Measurements from ENCODE around the gene NPDC1. TPM values are rescaled to one million over a fixed set of nuclear protein-coding genes. Genes with fewer than 3 reads are reported as not detected.

Gene NPDC1
- polyA plus RNA-seq, 3 donors, result 12.9 to 38.4 (median 31.5) TPM

DNA sequence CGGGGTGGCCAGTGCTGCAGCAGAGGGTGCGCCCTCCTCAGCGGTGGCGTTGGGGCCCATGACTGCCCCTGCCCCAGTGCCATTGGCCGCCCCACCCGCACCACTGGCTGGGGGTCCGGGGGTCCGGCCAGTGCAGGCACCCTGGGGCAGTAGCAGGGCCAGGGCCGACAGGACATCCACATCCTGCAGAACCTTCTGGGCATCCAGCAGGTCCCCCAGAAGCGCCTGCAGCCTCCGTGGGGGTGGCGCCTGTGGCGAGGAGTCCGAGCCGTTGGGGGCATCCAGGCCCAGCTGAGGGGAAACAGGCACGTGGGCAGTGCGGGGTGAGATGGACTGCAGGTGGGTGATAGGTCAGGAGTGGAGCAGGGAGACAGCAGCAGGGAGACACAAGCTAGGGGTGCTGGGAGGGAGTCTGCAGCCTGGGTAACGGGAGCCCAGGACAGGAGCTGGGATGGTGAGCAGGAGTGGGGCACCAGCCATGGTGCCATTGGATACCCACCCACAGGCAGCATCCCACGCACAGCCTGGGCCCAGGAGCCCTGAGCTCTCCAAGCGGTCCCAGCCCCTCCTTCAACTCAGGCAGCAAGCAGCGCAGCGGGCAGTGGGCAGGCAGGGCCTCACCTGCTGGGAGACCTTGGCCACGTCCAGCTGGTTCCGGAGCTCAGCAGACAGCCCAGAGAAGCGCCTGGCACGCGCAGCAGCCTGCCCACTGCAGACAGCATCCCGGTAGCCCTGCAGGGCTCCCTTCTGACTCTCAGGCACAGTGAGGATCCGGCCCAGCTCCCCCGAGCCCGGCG is 25.0 kb downstream of the NPDC1 start:
- no peak for DNase-seq (ENCODE audit: extremely low read depth in 1 of 11, low read depth in 9 of 11, low spot score in 4 of 11)

DNA sequence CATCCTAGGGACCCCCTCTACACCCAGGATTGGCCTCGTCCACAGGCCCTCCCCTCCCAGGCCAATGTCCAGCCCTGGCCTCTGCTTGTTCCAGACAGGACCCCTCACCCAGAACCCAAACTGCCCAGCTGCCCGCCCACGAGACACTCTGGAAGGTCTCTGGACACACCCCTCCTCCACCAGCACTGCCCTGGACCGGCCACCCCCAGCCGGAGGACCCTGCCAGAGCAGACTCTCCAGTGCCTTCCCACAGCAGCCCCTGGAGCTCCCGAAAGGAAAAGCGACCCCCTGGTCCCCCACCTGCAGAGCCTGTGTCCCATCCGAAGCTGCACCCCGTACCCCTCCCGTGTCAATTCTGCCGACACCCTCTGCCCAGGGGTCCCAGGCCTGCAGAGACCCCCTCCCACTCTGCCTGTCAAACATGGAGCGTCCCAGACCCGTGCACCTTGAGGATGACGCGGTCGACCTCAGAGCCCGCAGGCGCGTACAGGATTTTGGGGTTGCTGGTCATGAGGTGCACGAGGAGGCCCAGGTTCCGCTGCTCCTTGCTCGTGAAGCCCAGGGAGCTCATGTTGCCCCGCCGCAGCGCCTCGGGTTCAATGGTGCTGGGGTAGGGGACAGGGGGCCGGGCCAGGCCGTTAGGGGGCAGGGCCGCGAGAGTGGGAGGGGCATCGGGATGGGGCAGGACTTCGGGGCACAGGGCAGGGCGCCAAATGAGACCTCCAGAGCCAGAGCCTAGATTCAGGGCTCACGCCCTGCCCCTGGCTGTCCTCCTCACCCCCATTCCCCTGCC is 25.9 kb downstream of the NPDC1 start:
- no peak for DNase-seq (ENCODE audit: extremely low read depth in 1 of 11, low read depth in 9 of 11, low spot score in 4 of 11)

DNA sequence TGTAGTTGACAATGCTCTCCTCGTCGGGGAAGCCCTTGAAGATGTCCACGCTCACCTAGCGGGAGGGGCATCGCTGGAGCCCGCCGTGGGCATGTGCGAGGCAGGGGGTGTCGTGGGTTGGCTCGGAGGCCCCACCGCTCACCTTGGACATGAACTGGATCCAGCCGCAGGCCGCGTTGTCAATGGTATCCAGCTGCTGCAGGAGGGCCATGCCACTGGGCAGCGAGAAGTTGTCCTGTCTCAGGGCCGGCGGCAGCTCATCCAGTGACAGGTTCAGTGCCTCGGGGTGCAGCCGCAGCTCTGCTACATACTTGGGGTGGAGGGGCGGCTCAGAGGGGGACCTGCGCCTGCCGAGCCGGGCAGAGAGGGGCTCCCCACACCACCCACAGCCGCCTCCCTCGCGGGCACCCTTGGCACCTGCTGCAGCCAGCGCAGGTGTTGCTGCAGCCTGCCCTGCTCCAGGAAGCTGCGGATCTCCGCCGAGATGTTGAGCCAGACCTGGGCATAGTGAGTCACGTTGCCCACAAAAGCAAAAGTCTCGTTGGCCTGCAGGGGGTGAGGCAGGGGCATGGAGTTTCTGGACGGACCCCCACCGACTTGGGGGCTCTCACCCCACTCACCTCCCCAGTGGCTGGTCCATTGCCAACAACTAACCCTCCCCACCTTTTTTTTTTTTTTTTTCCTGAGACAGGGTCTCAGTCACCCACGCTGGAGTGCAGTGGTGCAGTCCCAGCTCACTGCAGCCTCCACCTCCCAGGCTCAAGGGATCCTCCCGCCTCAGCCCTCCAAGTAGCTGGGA is 27.0 kb downstream of the NPDC1 start:
- DNase-seq (ENCODE audit: extremely low read depth in 1 of 11, low read depth in 9 of 11, low spot score in 4 of 11), result no peak

DNA sequence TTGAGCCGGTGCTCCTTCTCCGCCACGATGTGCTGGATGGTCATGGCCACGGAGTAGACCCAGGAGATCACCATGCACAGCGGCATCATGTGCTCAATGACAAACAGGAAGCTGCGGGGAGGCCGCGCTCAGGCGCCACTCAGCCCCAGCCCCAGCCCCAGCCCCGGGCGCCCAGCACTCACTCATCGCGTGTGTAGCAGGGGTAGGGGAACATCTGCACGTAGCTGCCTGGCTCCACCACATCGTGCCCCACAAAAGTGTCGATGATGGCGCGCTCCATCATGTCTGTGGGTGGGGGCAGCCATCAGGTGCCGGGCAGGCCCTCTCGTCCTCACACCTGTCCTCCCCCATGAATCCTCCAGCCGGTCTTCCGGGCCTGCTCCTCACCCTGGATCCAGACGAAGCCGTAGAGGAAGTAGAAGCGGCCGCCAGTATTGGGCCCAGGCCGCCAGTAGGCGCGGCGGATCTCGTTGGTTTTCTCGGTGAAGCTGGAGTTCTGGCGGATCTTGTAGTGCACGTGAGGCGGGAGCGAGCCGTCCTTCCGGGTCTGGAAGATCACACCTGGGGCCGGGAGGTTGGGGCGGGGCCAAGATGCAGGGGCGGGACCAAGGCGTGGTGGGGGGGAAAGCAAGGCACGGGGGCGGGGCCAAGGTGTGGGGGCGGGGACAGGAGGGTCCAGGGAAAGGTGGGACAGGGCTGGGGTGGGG is 28.0 kb downstream of the NPDC1 start:
- DNase-seq (ENCODE audit: extremely low read depth in 1 of 11, low read depth in 9 of 11, low spot score in 4 of 11), result no peak

DNA sequence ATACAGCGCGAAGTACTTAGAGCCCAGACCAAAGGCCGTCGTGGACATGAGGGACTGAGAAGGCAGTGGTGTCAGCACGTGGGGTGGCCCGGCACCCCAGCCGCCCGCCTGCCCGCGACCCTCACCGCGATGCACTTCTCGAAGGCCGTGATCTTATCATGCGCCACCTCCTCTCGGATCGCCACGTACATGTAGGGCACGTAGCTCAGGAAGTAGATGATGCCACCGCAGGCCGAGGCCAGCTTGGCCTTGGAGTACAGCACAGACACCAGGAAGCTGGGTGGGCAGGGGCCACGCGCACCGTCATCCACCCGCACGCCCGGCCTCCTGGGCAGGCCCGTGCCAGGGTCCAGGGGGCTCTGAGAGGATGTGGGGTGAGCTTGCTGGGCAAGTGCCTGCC is 28.9 kb downstream of the NPDC1 start:
- no peak for DNase-seq (ENCODE audit: extremely low read depth in 1 of 11, low read depth in 9 of 11, low spot score in 4 of 11)

DNA sequence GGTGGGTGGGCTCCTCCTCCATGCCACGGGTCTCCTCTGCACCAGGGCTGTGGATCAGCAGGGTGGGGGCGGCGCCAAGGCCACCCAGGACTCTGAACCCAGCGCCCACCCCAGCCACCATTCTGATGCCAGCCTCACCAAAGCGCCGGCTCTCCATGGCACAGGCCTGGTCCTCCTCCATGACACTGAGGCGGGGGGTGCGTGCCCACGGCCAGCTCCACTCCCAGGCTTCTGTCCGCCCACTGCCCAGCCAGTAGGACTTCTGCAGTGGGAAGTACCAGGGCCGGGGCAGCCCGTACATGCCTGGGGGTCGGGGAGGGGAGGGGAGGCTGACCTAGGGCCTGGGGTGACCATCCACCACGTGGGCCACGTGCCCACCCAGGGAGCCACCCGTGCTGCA is 29.5 kb downstream of the NPDC1 start:
- no peak for DNase-seq (ENCODE audit: extremely low read depth in 1 of 11, low read depth in 9 of 11, low spot score in 4 of 11)

DNA sequence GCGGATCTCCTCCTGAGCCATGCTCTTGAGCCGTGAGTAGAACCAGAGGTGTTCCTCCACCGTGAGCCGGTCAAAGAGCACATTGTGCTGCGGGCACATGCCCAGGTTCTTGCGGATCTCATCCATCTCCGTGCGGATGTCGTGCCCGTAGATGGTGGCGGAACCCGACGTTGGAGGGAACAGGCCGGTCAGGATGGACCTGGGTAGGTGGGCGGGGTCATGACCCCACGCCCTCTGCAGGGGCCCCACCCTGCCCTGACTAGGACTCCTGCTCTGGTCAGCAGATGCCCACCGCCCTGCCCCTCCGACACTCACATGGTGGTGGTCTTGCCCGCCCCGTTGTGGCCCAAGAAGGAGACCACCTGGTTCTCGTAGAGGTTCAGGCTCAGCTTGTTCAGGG is 30.0 kb downstream of the NPDC1 start:
- no peak for DNase-seq (ENCODE audit: extremely low read depth in 1 of 11, low read depth in 9 of 11, low spot score in 4 of 11)

DNA sequence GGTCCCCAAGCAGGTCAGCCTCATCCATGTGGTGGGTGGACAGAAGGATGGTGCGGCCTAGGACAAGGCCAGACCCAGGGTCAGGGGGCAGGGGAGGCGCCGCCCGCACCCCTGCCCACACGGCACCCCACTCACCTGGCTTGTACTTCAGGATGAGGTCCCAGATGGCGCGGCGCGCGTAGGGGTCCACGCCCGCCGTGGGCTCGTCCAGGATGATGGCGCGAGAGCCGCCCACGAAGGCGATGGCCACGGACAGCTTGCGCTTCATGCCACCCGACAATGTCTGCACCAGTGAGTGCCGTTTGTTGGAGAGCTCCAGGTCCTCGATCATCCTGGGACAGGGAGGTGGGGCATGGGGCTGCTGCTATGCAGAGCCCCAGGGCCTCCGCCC is 30.4 kb downstream of the NPDC1 start:
- no peak for DNase-seq (ENCODE audit: extremely low read depth in 1 of 11, low read depth in 9 of 11, low spot score in 4 of 11)

DNA sequence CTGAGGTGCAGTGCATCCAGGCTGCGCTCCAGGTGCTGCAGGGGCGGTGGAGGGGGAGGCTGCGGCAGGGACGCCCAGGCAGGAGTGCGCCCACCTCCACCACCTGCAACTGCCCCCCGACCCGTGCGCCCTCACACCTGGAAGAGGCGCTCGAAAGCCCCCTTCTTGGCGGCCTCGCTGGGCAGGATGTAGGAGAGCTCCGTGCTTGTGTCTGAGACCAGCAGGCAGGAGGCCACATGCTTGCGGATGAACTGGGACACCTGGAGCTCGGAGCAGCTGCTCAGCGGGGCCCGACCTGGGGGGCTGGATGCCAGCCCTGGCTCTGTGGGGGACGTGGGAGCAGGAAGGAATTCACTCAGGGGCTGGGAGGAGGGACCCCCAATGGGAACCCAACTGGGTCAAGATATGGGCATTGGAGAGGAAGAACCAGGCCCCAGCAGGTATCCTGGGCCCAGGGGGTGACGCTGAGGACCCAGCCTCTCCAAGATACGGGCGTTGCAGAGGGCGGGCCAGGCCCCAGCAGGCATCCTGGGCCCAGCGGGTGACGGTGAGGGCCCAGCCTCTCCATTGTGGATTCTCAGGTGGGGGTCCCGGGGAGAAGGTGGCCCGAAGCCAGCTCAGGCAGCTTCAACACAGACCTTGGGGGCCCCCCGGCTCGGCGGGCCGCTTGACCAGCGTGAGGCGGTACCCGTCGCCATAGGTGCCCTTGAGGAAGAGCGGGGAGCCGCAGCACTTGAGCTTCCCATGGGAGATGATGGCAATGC is 31.0 kb downstream of the NPDC1 start:
- DNase-seq (ENCODE audit: extremely low read depth in 1 of 11, low read depth in 9 of 11, low spot score in 4 of 11), result no peak

DNA sequence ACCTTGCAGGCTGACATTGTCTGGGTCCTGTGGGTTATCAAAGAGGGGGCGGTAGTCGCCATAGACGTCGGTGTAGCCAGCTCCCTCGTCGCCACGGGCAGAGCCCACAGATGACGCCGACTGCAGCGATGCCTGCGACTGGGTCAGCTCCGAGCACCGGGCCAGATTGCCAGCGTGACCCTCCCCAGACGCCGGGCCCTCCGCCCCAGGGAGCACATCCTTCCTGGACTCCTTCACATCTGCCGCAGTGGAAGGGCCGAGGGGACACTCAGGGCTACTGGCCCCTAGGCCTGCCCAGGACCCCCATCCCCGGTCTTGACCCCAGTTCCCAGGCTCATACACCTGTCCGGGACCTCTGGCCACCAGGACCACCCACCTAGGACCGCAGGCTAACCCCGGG is 31.8 kb downstream of the NPDC1 start:
- DNase-seq (ENCODE audit: extremely low read depth in 1 of 11, low read depth in 9 of 11, low spot score in 4 of 11), result no peak

DNA sequence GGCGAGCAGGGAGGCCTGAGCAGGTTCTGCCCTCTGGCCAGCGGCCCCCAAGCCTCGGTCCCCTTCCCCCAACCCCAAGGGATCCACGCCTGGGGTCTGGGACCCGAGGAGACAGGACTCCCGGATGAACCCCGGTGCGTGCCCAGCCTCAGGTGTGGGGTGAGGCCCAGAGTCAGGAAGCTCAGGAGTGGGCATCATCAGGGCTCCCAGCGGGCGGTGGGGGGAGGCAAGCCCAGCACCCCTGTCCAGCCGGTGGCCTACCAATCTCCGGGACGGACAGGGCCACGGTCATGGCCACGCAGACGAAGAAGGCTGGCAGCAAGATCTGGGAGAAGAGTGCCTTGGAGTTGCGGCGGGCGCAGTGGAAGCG is 32.4 kb downstream of the NPDC1 start:
- no peak for DNase-seq (ENCODE audit: extremely low read depth in 1 of 11, low read depth in 9 of 11, low spot score in 4 of 11)

DNA sequence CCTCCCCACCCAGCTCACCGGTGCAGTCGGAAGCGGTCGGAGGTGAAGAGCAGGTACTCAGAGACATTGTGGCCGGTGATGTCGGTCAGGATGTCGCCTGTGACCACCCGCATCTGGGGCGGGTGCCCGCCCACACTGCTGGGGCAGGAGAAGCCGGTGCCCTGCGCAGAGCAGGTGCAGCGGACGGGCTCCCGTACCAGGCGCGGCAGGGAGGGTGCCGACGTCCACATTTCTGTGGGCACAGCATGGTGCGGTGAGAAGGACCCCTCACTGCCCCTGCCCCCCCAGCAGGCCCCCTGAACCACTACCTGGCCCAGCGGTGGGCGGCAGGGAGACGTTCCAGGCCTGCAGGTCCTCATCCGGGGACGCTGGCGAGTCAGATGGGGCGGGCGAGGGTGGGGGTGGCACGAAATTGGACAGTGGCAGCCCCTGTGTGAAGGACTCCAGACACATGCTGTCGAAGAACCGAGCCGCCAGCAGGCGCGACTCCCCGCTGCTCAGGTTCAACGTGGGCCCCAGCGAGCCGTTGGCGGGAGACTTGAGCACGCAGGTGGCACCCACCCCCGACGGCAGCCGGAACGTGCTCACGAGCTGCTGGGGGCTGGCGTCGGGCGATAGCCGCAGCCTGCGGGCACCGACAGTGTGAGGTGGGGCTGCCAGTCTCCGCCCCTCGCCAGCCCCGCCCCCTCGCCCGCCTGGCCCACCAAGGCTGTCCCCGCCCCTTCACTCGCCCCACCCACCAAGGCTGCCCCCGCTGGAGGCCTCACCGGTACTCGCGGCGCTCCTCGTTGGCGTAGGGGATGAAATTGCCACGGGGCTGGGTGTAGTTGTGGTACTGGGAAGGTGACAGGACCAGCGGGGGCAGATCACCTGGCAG is 33.0 kb downstream of the NPDC1 start:
- DNase-seq (ENCODE audit: extremely low read depth in 1 of 11, low read depth in 9 of 11, low spot score in 4 of 11), result no peak

DNA sequence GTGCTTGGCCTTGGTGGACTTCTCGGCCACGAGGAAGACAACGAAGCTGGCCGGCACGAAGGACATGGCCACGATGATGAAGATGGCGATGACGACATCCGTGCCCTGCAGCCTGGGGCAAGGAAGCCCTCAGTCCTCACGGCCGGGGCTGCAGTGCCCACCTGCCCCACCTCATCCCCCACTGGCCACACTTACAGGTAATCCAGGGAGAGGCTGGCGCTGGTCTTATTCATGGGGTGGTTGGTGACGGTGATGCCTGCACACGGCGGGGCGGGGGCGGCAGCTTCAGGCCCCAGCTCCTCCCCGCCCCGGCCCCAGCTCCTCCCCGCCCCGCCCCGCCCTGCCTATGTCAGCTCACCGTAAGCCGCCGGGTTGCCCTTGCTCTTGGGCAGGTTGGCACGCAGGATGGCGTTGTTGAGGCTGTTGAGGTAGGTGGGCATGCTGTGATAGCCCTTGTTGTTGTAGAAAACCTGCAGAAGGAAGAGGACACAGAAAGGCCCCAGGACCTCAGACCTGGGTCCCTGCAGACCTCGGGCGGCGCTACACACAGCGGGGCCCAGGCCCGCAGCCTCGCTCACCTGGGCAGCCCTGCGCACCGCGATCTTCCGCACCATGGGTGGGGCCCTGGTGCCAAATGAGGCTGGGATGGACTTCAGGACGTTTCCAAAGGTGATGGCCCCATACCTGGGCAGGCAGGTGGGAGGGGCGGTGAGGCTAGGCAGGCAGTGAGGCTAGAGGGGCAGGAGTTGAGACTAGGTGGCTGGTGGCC is 33.9 kb downstream of the NPDC1 start:
- DNase-seq (ENCODE audit: extremely low read depth in 1 of 11, low read depth in 9 of 11, low spot score in 4 of 11), result no peak

DNA sequence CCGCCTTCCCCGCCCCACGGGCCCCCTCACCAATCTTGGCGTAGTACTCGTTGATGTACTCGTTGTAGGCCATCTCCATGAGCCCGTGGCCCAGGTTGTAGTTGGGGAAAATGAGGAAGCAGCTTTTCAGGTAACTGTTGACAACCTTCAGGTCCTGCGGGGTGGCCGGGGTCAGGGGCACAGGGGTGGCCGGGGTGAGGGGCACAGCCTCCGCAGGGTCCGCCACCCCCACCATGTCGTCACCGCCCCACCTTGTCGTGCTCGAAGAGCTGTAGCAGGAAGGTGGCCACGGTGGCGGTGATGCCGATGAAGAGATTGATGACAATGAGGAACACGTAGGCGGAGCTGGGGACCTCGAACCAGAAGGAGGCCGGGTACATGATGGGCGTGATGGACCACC is 34.8 kb downstream of the NPDC1 start:
- no peak for DNase-seq (ENCODE audit: extremely low read depth in 1 of 11, low read depth in 9 of 11, low spot score in 4 of 11)

DNA sequence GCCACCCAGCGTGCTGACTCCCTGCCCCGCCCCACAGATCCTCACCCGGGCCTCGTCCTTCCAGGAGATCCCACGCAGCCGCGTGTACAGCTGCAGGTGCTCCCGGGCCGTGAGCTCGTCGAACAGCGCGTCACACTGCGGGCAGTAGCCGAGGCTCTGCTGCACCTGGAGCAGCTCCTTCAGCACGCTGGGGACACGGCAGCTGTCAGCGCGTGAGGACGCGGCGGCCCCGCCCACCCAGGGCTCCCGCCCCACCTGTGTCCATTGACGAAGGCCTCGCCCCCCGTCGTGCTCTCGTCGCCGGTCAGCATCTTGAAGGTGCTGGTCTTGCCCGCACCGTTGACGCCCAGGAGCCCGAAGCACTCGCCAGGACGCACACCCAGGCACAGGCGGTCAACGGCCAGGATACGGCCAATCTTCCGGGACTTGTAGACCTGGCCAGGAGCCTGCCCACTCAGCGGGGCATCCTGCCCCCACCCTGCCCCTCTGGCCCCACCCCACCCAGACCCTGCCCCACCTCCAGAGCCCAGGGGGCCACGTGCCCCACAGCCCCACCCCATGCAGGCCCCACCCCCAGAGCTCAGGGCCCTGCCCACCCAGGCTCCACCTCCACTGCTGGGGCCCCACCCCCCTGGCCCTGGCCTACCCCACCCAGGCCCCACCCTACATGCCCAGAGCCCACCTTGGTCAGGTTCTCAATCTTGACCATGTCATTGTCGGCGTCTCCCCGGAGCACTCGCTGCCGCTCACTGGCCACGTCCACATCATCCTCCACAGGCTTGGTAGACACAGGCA is 35.8 kb downstream of the NPDC1 start:
- DNase-seq (ENCODE audit: extremely low read depth in 1 of 11, low read depth in 9 of 11, low spot score in 4 of 11), result no peak

DNA sequence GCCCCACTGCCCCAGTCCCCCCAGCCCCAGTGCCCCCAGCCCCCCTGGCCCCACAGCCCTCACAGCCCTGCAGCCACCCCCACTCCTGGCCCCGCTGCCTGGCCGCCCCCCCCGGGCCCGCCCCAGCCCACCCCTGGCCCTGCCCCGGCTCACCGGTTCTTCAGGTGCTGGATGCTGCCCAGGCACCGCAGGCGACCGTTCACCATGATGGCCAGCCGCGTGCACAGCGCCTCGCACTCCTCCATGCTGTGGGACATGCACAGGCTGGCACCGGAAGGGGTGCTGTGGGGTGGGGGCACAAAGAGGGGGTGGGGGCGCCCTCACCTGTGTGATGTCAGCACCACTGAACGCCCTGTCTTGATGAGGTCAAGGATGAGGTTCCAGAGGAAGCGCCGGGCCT is 36.8 kb downstream of the NPDC1 start:
- no peak for DNase-seq (ENCODE audit: extremely low read depth in 1 of 11, low read depth in 9 of 11, low spot score in 4 of 11)

Data from renal cortex interstitium (tissue), 11 donors.